ENCODE results near the gene ELANE.

Gene ELANE

GRCh38 chr19:852136-853013 lies at the start of gene ELANE:
ELANE (plus strand) TSS chr19:852303; CDS start chr19:852329, 26 bp downstream.
- DNase-seq, result no peak

- DNase-seq, result no peak
Observed at GRCh38 chr19:802498-803098, 49.5 kb upstream of the ELANE start.

DNA sequence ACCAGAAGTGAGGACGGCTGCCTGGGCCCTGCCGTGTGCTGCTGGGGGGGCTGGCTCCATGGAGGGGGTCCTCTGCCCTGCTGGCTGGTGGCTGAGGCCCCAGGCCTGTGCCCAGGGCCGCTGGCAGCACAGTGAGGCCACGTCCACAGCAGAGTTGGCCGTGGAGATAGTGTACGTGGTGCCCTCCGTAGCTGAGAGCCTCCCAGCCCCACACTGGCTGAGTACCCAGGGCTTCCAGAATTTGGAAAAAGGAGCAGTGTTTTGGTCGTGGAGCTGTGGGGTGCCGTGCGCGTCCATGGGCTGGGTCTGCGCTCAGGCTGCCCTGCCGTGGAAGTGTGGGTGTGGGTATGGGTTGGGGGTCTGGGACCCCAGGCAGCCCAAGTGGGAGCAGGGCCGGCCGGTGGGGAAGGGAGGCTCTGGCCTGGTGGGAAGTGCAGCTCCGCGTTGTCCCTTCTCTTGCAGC lies 49.0 kb upstream of the ELANE start:
- no peak for DNase-seq

GRCh38 chr19:803686-804418 lies 48.3 kb upstream of the ELANE start:
- no peak for DNase-seq

DNA sequence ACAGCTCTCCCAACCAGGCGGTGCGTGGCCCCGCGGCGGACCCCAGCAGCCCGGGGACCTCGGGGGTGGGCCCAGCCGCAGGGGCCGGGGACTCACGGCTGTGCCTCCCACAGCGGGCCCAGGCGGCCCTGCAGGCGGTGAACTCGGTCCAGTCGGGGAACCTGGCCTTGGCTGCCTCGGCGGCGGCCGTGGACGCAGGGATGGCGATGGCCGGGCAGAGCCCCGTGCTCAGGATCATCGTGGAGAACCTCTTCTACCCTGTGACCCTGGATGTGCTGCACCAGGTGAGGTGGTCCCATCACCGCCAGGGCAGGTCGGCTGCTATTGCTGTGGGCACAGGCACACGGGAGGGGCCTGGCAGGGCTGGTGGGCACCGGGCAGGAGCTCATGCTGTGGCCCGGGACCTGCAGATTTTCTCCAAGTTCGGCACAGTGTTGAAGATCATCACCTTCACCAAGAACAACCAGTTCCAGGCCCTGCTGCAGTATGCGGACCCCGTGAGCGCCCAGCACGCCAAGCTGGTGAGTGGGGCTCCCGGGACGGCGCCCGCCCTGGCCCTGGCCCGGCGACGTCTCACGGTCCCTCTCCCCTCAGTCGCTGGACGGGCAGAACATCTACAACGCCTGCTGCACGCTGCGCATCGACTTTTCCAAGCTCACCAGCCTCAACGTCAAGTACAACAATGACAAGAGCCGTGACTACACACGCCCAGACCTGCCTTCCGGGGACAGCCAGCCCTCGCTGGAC lies 47.5 kb upstream of the ELANE start:
- DNase-seq, result no peak

DNA sequence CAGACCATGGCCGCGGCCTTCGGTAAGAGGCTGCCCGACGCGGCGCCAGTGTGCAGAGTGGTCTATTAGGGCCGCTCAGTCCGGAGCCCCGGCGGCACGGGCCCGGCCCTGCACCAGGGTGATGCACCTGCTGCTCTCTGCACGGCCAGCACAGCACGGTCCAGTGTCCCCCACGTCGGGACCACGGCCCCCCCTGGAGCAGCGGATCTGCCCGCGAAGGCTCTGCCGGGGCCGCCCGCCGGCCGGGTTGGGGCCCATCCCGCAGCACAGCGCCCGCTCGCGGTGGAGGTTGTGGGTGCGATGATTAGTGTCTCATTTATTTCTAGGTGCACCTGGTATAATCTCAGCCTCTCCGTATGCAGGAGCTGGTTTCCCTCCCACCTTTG lies 46.9 kb upstream of the ELANE start:
- no peak for DNase-seq

GRCh38 chr19:805600-806550 lies 46.2 kb upstream of the ELANE start:
- DNase-seq, result no peak

DNA sequence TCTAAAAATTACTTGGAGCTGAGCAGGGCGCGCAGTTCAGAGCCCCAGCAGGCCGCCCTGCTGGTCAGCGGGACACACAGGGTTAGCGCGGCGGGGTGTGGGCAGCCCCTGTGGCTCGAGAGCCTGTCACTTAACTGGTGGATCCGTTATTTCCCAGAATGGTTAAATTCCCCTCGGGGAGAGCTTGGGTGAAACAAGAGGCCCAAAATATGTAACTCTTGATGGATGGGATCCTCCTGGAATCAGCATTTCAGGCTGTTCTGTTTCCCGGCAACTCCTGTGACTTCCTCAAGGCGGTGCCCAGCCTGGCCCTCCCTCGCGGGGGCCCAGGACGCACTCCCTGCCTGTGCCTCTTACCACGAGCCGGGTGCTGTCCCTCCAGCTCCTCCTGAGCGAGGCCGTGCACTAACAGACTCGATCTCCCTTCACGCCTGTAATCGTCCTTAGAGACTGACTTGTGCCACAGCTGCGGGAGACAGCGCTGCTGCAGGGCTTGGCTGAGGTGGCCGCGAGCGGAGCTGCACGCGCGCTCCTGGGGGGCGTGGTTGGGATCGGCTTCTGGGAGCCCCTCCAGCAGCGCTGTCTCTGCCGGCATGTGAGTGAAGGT lies 45.2 kb upstream of the ELANE start:
- DNase-seq, result no peak

DNA sequence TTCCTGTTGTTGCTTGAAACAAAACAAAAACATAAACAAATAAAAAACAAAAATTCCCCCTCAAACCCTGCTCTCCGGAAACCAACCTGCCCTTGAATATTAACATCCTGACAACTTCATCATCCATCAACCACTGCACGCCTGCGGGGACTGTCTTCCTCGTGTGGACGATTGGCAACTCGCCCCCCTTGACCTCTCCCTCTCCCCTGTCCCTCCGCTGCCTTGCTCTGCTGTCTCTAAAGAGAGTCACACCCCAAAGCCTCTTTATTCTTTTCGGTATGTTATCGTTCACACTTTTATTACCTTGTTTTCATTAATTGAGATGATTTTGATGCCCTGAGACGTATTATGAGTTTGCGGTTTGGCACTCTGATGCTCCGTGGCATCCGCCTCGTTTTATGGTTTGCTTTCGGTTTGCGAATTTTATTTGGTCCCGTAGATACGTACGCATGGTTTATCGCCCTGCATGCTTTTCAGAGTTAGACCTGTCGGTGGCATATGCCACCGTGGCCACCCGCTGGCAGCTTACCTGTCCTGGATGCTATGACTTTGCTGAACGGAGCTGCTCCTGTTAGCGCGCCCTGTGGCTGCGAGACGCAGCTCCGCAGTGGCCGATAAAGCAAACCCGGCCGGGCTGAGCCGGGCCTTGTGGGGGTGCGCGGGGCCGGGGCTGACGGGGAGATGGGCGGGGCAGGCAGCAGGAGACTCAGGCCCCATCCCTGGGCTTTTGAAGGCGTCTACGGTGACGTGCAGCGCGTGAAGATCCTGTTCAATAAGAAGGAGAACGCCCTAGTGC lies 44.3 kb upstream of the ELANE start:
- DNase-seq, result no peak

GRCh38 chr19:808423-808775 lies 43.7 kb upstream of the ELANE start:
- no peak for DNase-seq

DNA sequence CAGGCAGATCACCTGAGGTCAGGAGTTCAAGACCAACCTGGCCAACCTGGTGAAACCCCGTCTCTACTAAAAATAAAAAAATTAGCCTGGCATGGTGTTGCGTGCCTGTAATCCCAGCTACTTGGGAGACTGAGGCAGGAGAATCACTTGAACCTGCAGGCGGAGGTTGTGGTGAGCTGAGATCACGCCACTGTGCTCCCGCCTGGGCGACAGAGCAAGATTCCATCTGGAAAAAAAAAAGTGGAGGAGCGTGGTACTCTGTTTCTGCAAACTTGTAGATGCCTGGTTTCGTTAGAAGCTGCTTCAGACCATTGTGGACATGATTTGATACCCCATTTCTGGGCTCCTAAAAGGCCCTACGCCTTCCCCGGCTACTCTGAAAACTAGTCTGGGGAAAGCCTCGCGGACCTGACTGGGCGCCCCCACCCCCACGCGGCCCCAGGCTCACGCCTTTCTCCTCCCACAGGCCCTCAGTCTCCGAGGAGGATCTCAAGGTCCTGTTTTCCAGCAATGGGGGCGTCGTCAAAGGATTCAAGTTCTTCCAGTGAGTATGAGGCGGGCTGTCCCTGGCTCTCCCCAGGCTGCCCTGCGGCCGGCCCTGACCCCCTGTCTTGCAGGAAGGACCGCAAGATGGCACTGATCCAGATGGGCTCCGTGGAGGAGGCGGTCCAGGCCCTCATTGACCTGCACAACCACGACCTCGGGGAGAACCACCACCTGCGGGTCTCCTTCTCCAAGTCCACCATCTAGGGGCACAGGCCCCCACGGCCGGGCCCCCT lies 41.8 kb upstream of the ELANE start:
- DNase-seq, result no peak

DNA sequence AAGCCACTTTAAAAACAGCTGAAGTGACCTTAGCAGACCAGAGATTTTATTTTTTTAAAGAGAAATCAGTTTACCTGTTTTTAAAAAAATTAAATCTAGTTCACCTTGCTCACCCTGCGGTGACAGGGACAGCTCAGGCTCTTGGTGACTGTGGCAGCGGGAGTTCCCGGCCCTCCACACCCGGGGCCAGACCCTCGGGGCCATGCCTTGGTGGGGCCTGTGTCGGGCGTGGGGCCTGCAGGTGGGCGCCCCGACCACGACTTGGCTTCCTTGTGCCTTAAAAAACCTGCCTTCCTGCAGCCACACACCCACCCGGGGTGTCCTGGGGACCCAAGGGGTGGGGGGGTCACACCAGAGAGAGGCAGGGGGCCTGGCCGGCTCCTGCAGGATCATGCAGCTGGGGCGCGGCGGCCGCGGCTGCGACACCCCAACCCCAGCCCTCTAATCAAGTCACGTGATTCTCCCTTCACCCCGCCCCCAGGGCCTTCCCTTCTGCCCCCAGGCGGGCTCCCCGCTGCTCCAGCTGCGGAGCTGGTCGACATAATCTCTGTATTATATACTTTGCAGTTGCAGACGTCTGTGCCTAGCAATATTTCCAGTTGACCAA lies 41.1 kb upstream of the ELANE start:
- no peak for DNase-seq

GRCh38 chr19:811506-812048 lies 40.5 kb upstream of the ELANE start:
- DNase-seq, result no peak

GRCh38 chr19:812049-812746 lies 39.9 kb upstream of the ELANE start:
- DNase-seq, result no peak

DNA sequence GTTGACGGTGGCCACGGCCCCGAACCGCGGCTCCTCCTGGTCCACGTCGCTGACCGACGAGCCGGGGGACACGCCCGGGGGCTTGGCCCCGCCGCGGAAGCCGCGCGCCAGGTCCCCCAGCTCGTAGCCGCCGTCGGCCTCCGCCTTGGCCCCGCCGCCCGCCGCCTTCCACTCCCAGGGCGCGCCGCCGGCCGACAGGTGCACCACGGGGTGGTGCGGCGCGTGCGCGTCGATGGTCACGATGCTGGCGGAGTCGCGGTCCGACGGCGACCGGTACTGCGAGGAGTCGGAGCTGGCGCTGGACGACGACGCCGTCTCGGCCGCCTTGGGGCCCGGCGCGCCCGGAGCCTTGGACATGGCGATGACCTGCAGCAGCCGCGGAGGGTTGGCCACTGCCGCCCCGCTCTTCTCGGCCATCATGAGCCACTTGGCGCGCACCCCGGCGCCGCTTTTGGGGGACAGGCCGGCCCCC lies 39.3 kb upstream of the ELANE start:
- no peak for DNase-seq

DNA sequence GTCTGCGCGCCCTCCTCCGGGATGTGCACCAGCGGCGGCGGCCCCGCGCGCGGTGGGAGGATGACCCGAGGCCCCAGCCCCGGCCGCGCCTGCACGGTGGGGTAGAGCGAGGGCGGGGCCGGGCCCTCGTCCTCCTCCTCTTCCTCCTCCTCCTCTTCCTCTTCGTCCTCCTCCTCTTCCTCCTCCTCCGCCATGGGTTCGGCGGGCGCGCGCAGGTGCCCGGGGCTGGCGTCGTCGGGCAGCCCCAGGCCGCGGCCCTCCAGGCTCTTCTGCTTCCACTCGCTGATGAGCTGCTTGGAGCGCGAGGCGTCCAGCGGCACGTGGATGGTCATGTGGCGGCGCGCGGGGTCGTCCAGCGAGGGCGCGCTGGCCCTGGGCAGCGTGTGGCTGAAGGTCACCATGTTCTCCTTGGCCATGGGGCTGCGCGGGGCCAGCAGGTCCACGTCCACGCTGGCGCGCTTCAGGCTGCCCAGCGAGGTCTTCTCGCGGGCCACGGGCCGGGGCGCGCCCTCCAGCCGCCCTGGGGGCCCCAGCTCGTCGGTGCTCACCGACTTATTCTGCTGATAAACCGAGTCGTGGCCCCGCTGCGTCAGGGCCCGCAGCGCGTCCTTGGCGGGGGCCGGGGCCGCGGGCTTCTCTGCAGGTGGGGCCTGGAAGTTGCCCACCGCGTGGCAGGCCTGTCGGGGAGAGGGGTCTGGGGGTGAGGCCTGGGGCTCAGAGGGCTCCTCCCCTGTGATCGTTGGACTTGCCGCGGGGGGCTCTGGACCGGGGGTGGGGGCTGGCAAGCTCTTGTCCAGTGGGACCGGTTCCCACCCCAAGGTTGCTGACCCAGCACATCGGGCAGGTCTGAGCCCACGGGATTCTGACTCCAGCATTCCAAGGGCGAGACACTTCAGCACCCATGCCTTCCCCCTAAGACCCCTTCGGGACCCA lies 38.6 kb upstream of the ELANE start:
- no peak for DNase-seq

Data from stimulated activated CD4-positive, alpha-beta T cell treated with anti-CD3 and anti-CD28 coated beads, Interleukin-4, amount 100 ng/mL, for 24 hours (primary cell).